ENCODE results near the gene CAPN10.

GRCh38 chr2:240642806-240643092 is 56.2 kb downstream of the CAPN10 start:
- TF ChIP-seq, protein P1, sequence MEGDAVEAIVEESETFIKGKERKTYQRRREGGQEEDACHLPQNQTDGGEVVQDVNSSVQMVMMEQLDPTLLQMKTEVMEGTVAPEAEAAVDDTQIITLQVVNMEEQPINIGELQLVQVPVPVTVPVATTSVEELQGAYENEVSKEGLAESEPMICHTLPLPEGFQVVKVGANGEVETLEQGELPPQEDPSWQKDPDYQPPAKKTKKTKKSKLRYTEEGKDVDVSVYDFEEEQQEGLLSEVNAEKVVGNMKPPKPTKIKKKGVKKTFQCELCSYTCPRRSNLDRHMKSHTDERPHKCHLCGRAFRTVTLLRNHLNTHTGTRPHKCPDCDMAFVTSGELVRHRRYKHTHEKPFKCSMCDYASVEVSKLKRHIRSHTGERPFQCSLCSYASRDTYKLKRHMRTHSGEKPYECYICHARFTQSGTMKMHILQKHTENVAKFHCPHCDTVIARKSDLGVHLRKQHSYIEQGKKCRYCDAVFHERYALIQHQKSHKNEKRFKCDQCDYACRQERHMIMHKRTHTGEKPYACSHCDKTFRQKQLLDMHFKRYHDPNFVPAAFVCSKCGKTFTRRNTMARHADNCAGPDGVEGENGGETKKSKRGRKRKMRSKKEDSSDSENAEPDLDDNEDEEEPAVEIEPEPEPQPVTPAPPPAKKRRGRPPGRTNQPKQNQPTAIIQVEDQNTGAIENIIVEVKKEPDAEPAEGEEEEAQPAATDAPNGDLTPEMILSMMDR (IDR thresholded peaks at IDR 0.05; ENCODE audit: insufficient read depth, low read depth, low read length): no peak
- no peak for TF ChIP-seq EZH2 (IDR thresholded peaks at IDR 0.05; ENCODE audit: insufficient read depth, low read length)
